Gastroesophageal sphincter (tissue), 4 donors: ENCODE measurements around the gene SEC14L5. TPM values are rescaled to one million over a fixed set of nuclear protein-coding genes. Genes with fewer than 3 reads are reported as not detected.
A peak's percentile ranks its signal among the peaks of the same experiment; 100 is the strongest.

Experiments
- ATAC-seq: fragments of 150-250 bp; one replicate; pipeline ENCODE4 v1.9.1; 2016; ENCODE audit warnings: mild to moderate bottlenecking, moderate library complexity
- H3K27ac ChIP-seq, 4 donors: fragments of 200-600 bp; sonication (generic) in 3 of 4; 1 replicate in 3 of 4; 2 replicates in 1 of 4; pipeline ENCODE4 v1.5.1; 2016 to 2019
- H3K27me3 ChIP-seq: fragments of 200-600 bp; sonication (generic); one replicate; pipeline ENCODE4 v1.5.1; 2019
- H3K36me3 ChIP-seq, 2 donors: fragments of 200-600 bp; sonication (generic); one replicate each; pipeline ENCODE4 v1.5.1; 2019; ENCODE audit warnings: control low read depth in 1 of 2
- H3K4me1 ChIP-seq, 3 donors: fragments of 200-600 bp; sonication (generic); 1 replicate in 2 of 3; 2 replicates in 1 of 3; pipeline ENCODE4 v1.5.1; 2016 to 2019; ENCODE audit warnings: control low read depth in 2 of 3
- H3K4me3 ChIP-seq, 2 donors: fragments of 200-600 bp; sonication (generic); one replicate each; pipeline ENCODE4 v1.5.1; 2019; ENCODE audit warnings: mild to moderate bottlenecking in 1 of 2, moderate library complexity in 1 of 2
- H3K9me3 ChIP-seq, 3 donors: fragments of 200-600 bp; sonication (generic); one replicate each; pipeline ENCODE4 v1.5.1; 2017 to 2019; ENCODE audit warnings: control low read depth in 2 of 3
- EP300 ChIP-seq: sonication (generic); formaldehyde crosslinking; IDR thresholded peaks from one replicate; pipeline ENCODE4 v1.6.1; 2017; ENCODE audit warnings: antibody characterized with exemption, mild to moderate bottlenecking
- POLR2A ChIP-seq, 2 donors: fragments of 450-650 bp; IDR thresholded peaks; one replicate each; pipeline ENCODE4 v1.6.1; 2017; ENCODE audit warnings: antibody characterized with exemption in 2 of 2, mild to moderate bottlenecking in 2 of 2, moderate library complexity in 1 of 2
- POLR2AphosphoS5 ChIP-seq: sonication (generic); formaldehyde crosslinking; IDR thresholded peaks from one replicate; pipeline ENCODE4 v1.6.1; 2017; ENCODE audit warnings: antibody characterized with exemption
- WGBS, 2 donors: methylation state at CpG; one replicate each; pipeline ENCODE4 v1.1.5; 2018; ENCODE audit warnings: low coverage in 1 of 2; 5-methylcytosine and 5-hydroxymethylcytosine counted together
- total RNA-seq, 4 donors: library from RNA; depleted of rRNA; stranded (reverse); fragments of >200 nt; gene quantifications; one replicate each; pipeline ENCODE4 v1.1.0, GENCODE V29; 2016
- TF ChIP-seq, protein P1 (sequence below), 4 experiments: fragments of 200-600 bp in 2 of 4; fragments of 450-650 bp in 2 of 4; sonication (generic) in 1 of 4; IDR thresholded peaks; one replicate each; pipeline ENCODE4 v1.5.1; 2017 to 2019; ENCODE audit warnings: antibody characterized with exemption in 4 of 4, mild to moderate bottlenecking in 2 of 4, moderate library complexity in 2 of 4

The SEC14L5 gene
- total RNA-seq, 4 donors from 2014 or later = 0.16 to 1.3 (median 0.75) TPM

DNA sequence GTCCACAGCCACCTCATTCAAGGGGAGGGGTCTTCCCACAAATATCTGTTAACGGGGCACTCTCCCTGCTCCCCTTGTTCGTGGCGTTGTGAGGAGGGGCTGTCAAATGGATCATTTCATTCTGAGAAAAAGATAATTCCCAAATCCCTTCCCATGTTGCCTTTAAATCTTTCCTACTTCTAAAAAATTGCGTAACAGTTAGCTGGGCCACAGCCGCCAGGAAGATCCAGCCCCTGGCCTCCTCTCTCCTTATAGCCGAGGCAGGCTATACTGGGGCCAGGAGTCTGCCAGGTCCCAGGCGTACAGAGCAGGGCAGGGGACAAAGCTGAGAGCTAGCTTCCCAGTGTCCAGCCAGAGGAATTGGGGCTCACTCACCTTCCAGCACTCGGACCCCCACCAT, 107.2 kb downstream of the SEC14L5 start:
- Histone ChIP-seq H3K27me3 (peaks cover 3% of the 10 kb centered on the region), H3K27ac (no peak overlapping the region), H3K36me3 (no peaks in the 10 kb centered on the region), H3K4me3 (peak overlapping the region in 1 of 2 donors; percentile 16), H3K9me3 (no peaks in the 10 kb centered on the region), H3K4me1 (no peaks in the 10 kb centered on the region)
- ATAC-seq = no peak
- WGBS, 2 donors = 35% methylated on average over 3 of the region's 8 CpGs; no CpG with 5 or more reads in 1 of the 2 donors
- TF ChIP-seq, protein P1, sequence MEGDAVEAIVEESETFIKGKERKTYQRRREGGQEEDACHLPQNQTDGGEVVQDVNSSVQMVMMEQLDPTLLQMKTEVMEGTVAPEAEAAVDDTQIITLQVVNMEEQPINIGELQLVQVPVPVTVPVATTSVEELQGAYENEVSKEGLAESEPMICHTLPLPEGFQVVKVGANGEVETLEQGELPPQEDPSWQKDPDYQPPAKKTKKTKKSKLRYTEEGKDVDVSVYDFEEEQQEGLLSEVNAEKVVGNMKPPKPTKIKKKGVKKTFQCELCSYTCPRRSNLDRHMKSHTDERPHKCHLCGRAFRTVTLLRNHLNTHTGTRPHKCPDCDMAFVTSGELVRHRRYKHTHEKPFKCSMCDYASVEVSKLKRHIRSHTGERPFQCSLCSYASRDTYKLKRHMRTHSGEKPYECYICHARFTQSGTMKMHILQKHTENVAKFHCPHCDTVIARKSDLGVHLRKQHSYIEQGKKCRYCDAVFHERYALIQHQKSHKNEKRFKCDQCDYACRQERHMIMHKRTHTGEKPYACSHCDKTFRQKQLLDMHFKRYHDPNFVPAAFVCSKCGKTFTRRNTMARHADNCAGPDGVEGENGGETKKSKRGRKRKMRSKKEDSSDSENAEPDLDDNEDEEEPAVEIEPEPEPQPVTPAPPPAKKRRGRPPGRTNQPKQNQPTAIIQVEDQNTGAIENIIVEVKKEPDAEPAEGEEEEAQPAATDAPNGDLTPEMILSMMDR (IDR thresholded peaks at IDR 0.05) = no peak
- TF ChIP-seq POLR2A (IDR thresholded peaks at IDR 0.05) (no peak), POLR2AphosphoS5 (no peak), EP300 (no peak)

DNA sequence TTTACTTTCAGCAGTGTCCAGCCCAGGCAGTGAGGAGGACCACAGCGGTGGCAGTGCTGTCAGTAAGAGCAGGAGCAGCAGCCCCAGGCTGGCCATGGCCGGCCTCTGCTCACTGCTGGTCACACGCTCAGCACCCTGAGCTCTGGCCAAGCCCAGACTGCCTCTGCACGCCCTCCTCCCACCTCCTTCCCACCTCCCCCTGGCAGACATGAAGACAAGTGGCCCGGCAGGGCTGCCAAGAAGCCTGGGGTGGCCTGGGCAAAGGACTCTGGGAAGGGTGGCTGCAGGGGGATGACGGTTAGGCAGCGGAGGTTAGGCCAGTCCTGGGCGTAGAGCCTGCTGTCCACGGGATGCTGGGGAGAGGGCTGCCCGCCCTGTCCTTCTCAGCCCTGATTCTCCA, 107.7 kb downstream of the SEC14L5 start, which contains the start of gene C16orf89:
Gene C16orf89 (minus strand): TSS at position 144 of the 400 bp plus-strand sequence. CDS start 48 bp downstream, at position 96.
- 46% methylated on average over 5 of the region's 10 CpGs; no CpG with 5 or more reads in 1 of the 2 donors for WGBS, 2 donors
- Histone ChIP-seq H3K27me3 (no peaks in the 10 kb centered on the region), H3K4me1 (peaks cover 0 to 2% (median 0%) of the 10 kb centered on the region in 3 donors), H3K27ac (peak within 1 kb of the TSS in 1 of 4 donors; percentile 8), H3K9me3 (no peaks in the 10 kb centered on the region), H3K4me3 (peak within 1 kb of the TSS in 1 of 2 donors; percentile 16), H3K36me3 (no peaks in the 10 kb centered on the region)
- TF ChIP-seq, protein P1 (IDR thresholded peaks at IDR 0.05) = no peak
- no peak for TF ChIP-seq POLR2A (IDR thresholded peaks at IDR 0.05)
- TF ChIP-seq POLR2AphosphoS5 = no peak
- TF ChIP-seq EP300 = no peak
- ATAC-seq = no peak

DNA sequence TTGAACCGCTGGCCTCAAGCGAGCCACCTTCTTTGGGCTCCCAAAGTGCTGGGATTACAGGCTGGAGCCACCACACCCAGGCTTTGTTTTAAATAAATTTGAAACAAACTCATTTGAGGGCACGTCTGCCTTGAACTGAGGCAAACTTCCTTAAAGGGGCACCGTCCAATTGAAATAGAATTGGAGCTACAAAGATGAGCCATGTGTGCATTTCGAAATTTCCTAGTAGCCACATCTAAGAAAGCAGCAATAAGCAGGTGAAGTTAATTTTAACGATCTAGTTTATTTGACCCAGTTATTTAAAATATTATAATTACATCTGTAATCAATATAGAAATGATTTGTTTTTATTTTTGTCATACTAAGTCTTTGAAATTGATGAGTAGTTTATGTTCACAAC, 108.4 kb downstream of the SEC14L5 start:
- TF ChIP-seq EP300 (no peak), POLR2AphosphoS5 (no peak), POLR2A (IDR thresholded peaks at IDR 0.05) (no peak)
- TF ChIP-seq, protein P1 (IDR thresholded peaks at IDR 0.05) = no peak
- Histone ChIP-seq H3K4me3 (no peak overlapping the region), H3K4me1 (peaks cover 0 to 9% (median 3%) of the 10 kb centered on the region in 3 donors), H3K27me3 (no peaks in the 10 kb centered on the region), H3K9me3 (no peaks in the 10 kb centered on the region), H3K27ac (no peak overlapping the region), H3K36me3 (no peaks in the 10 kb centered on the region)
- no peak for ATAC-seq
- WGBS, 2 donors = 60 to 64% methylated on average over 4 of the region's 6 CpGs

Other genes with a start within 250 kb of the SEC14L5 start
- 10 to 100 TPM; 23.3 to 47.8 (median 27.6) TPM for gene ANKS3, start 224.1 kb upstream of the SEC14L5 start, total RNA-seq
- under 1 TPM; 0.54 to 0.89 (median 0.65) TPM for gene DNAAF8, start 223.8 kb upstream of the SEC14L5 start, total RNA-seq
- 10 to 100 TPM; 12.6 to 15.8 (median 13.8) TPM for gene ZNF500, start 191.2 kb upstream of the SEC14L5 start, total RNA-seq
- not detected for gene SEPTIN12, start 170.0 kb upstream of the SEC14L5 start, total RNA-seq
- not detected for gene SMIM22, start 163.0 kb upstream of the SEC14L5 start, total RNA-seq
- gene ROGDI, start 155.7 kb upstream of the SEC14L5 start, total RNA-seq = 10 to 100 TPM; 37.6 to 85.9 (median 62.6) TPM
- gene GLYR1, start 111.0 kb upstream of the SEC14L5 start, total RNA-seq = 100 to 1,000 TPM in 2 of 4 donors, 10 to 100 TPM in 2; 86.0 to 129 (median 97.0) TPM
- 10 to 100 TPM; 22.8 to 46.2 (median 28.0) TPM for gene UBN1, start 110.8 kb upstream of the SEC14L5 start, total RNA-seq
- 10 to 100 TPM; 53.7 to 82.5 (median 76.5) TPM for gene PPL, start 21.2 kb upstream of the SEC14L5 start, total RNA-seq
- 10 to 100 TPM; 17.8 to 37.8 (median 27.7) TPM for gene NAGPA, start 75.6 kb downstream of the SEC14L5 start, total RNA-seq
- 10 to 100 TPM in 2 of 4 donors, 1 to 10 TPM in 1, under 1 TPM in 1; 0.62 to 21.0 (median 7.7) TPM for gene C16orf89, start 107.6 kb downstream of the SEC14L5 start, total RNA-seq
- gene ALG1, start 113.5 kb downstream of the SEC14L5 start, total RNA-seq = 10 to 100 TPM in 3 of 4 donors, 1 to 10 TPM in 1; 6.4 to 16.8 (median 12.9) TPM
- 10 to 100 TPM in 2 of 4 donors, 1 to 10 TPM in 2; 5.9 to 16.0 (median 9.1) TPM for gene EEF2KMT, start 139.5 kb downstream of the SEC14L5 start, total RNA-seq